HG02973 (cell line): ENCODE measurements around the gene FSTL3.

ENCODE experiments used
- ATAC-seq: cut with Tn5 transposase; IDR thresholded peaks from one replicate; pipeline ENCODE4 v1.9.1; 2021; ENCODE audit warnings: moderate library complexity; ENCODE audit not compliant: unreplicated experiment

FSTL3 gene

GRCh38 chr19:732148-733069 lies 56.2 kb downstream of the FSTL3 start:
- no peak for ATAC-seq
